HepG2 (cell line): ENCODE data around the gene CSNK1E. TPM values are rescaled to one million over a fixed set of nuclear protein-coding genes. Genes with fewer than 3 reads are reported as not detected.

ENCODE experiments used
- AHDC1 ChIP-seq: sonication (generic); formaldehyde crosslinking; IDR thresholded peaks from 2 replicates; pipeline ENCODE4 v1.5.1; 2020; ENCODE audit warnings: mild to moderate bottlenecking, missing genetic modification reagents, borderline replicate concordance
- ARID5B ChIP-seq: IDR thresholded peaks from 2 replicates; pipeline ENCODE4 v1.4.0; 2020; ENCODE audit warnings: mild to moderate bottlenecking, missing genetic modification reagents
- DNMT1 ChIP-seq: sonication (generic); formaldehyde crosslinking; IDR thresholded peaks from 2 replicates; pipeline ENCODE4 v1.5.1; 2020; ENCODE audit warnings: mild to moderate bottlenecking, missing genetic modification reagents
- FOXK2 ChIP-seq: fragments of 450-650 bp; IDR thresholded peaks from 2 replicates; pipeline ENCODE4 v1.6.1; 2016
- FUBP1 ChIP-seq: sonication (generic); formaldehyde crosslinking; IDR thresholded peaks from 2 replicates; pipeline ENCODE4 v1.5.1; 2020; ENCODE audit warnings: missing genetic modification reagents, mild to moderate bottlenecking, borderline replicate concordance
- GLI4 ChIP-seq: sonication (generic); formaldehyde crosslinking; IDR thresholded peaks from 2 replicates; pipeline ENCODE4 v1.5.1; 2020; ENCODE audit warnings: missing genetic modification reagents, mild to moderate bottlenecking, moderate library complexity, borderline replicate concordance
- HHEX ChIP-seq: IDR thresholded peaks from 2 replicates; pipeline ENCODE4 v1.6.1; 2016; ENCODE audit warnings: control low read depth
- MEIS2 ChIP-seq: sonication (generic); formaldehyde crosslinking; IDR thresholded peaks from 2 replicates; pipeline ENCODE4 v1.9.0; 2021; ENCODE audit warnings: mild to moderate bottlenecking, missing genetic modification reagents
- PHF21A ChIP-seq: sonication (generic); formaldehyde crosslinking; IDR thresholded peaks from 2 replicates; pipeline ENCODE4 v1.5.0; 2020; ENCODE audit warnings: mild to moderate bottlenecking, missing genetic modification reagents
- TBX3 ChIP-seq: fragments of 450-650 bp; IDR thresholded peaks from 2 replicates; pipeline ENCODE4 v1.6.1; 2017; ENCODE audit warnings: antibody characterized with exemption, mild to moderate bottlenecking, inconsistent platforms, borderline replicate concordance
- TFE3 ChIP-seq: IDR thresholded peaks from 2 replicates; pipeline ENCODE4 v1.6.1; 2016
- ZNF441 ChIP-seq: sonication (generic); formaldehyde crosslinking; IDR thresholded peaks from 2 replicates; pipeline ENCODE4 v1.7.0; 2021; ENCODE audit warnings: missing genetic modification reagents, borderline replicate concordance
- ZNF691 ChIP-seq: sonication (generic); formaldehyde crosslinking; IDR thresholded peaks from 2 replicates; pipeline ENCODE4 v1.4.0; 2020; ENCODE audit warnings: missing genetic modification reagents, low read depth, mild to moderate bottlenecking, borderline replicate concordance
- ZSCAN29 ChIP-seq: sonication (generic); formaldehyde crosslinking; conservative IDR thresholded peaks from 2 replicates; pipeline ENCODE4 v1.4.0; 2020; ENCODE audit warnings: mild to moderate bottlenecking, missing genetic modification reagents
- polyA plus RNA-seq, 8 experiments: library from polyadenylated mRNA; depleted of rRNA in 3 of 8; stranded (reverse) in 7 of 8; unstranded in 1 of 8; fragments of >200 nt; fragmentation: Illumina TruSeq in 4 of 8; extraction: Trizol in 4 of 8; gene quantifications; 2 replicates each; pipeline versions ENCODE4 v1.2.1 to v1.2.3, GENCODE V29; 2011 to 2016; ENCODE audit warnings: low read depth in 4 of 8, missing spikeins in 1 of 8, mixed read lengths in 1 of 8; ENCODE audit not compliant: insufficient read depth in 1 of 8
- total RNA-seq, 5 experiments: library from RNA; depleted of rRNA; stranded (reverse); fragments of >200 nt; fragmentation: Illumina TruSeq; extraction: Trizol; gene quantifications; 2 replicates each; pipeline ENCODE4 v1.2.3, GENCODE V29; 2016; ENCODE audit warnings: low read depth in 1 of 5

The CSNK1E gene
- total and polyA plus RNA-seq, 2 of the 13 experiments (the other 11 are each of a cell fraction or from before 2014, with no cell fraction given) = 34.7 to 129 TPM

- TF ChIP-seq TBX3 = no peak
- TF ChIP-seq ZSCAN29 = 0 out of 2 replicates have a peak, but pooled peaks have one; percentile 39
- TF ChIP-seq MEIS2 (CRISPR knock-in tag) = no peak
- TF ChIP-seq FOXK2 = no peak
- 0 out of 2 replicates have a peak, but pooled peaks have one; percentile 48 for TF ChIP-seq ZNF691
- TF ChIP-seq ZNF441 (CRISPR knock-in tag) = no peak
- no peak for TF ChIP-seq GLI4 (CRISPR knock-in tag)
- TF ChIP-seq PHF21A (CRISPR knock-in tag) = peak; percentile 47; the same call in 1 of the 2 replicates
- TF ChIP-seq HHEX (CRISPR knock-in tag) = no peak
- TF ChIP-seq ARID5B (CRISPR knock-in tag) = peak; percentile 44
- no peak for TF ChIP-seq FUBP1 (CRISPR knock-in tag)
- peak; percentile 51; the same call in 1 of the 2 replicates for TF ChIP-seq TFE3
- TF ChIP-seq AHDC1 (CRISPR knock-in tag) = 0 out of 2 replicates have a peak, but pooled peaks have one; percentile 22
- TF ChIP-seq DNMT1 = no peak
Observed at GRCh38 chr22:38262051-38262795, 55.0 kb downstream of the CSNK1E start (continued).
